B cell (primary cell): ENCODE data around the gene NUAK2. TPM values are rescaled to one million over a fixed set of nuclear protein-coding genes. Genes with fewer than 3 reads are reported as not detected.

Experiments used
- ATAC-seq: fragments of 200-7000 bp; cut with Tn5 transposase; one replicate; pipeline ENCODE4 v1.10.0; 2021; ENCODE audit warnings: low read depth, mild to moderate bottlenecking, moderate number of reproducible peaks, moderate library complexity
- CTCF ChIA-PET: fragments of 350-600 bp; sonication (Branson Sonifier 250); formaldehyde crosslinking; loops from one replicate; lab custom pipeline; 2021; ENCODE audit warnings: antibody characterized with exemption, inconsistent platforms; lab: Charles Lee
- POLR2A ChIA-PET: fragments of 350-600 bp; sonication (Branson Sonifier 250); formaldehyde crosslinking; loops from one replicate; lab custom pipeline; 2021; ENCODE audit warnings: antibody characterized with exemption; lab: Charles Lee
- DNase-seq: peaks from one replicate; pipeline ENCODE4 v3.0.0; 2013
- H2AFZ ChIP-seq: 2 replicates; pipeline ENCODE4 v1.6.1; 2012; ENCODE audit warnings: mild to moderate bottlenecking, low read depth, low read length; ENCODE audit not compliant: insufficient read depth, poor library complexity, severe bottlenecking
- H3K27ac ChIP-seq, 2 donors: 1 replicate in 1 of 2; 2 replicates in 1 of 2; pipeline ENCODE4 v1.5.1; 2012 to 2013; ENCODE audit warnings: low read length in 2 of 2, mild to moderate bottlenecking in 2 of 2, moderate library complexity in 1 of 2
- H3K27me3 ChIP-seq, 4 experiments: fragments of 200-600 bp in 1 of 4; sonication (generic) in 1 of 4; replicated peaks in 1 of 4; 1 replicate in 2 of 4; 2 replicates in 2 of 4; pipeline versions ENCODE4 v1.6.1 to v1.7.0; 2013 to 2016; ENCODE audit warnings: low read length in 3 of 4, mild to moderate bottlenecking in 2 of 4, mixed read lengths in 1 of 4, moderate library complexity in 1 of 4; ENCODE audit not compliant: insufficient read depth in 4 of 4, control insufficient read depth in 3 of 4; ENCODE audit errors: control extremely low read depth in 1 of 4
- H3K36me3 ChIP-seq, 2 experiments: replicated peaks in 1 of 2; 1 replicate in 1 of 2; 2 replicates in 1 of 2; pipeline versions ENCODE4 v1.6.1 to v1.7.1; 2013; ENCODE audit warnings: low read length in 1 of 2; ENCODE audit not compliant: insufficient read depth in 2 of 2, control insufficient read depth in 1 of 2; ENCODE audit errors: control extremely low read depth in 1 of 2, extremely low read depth in 1 of 2
- H3K4me1 ChIP-seq, 2 donors: fragments of 200-600 bp in 1 of 2; sonication (generic) in 1 of 2; 1 replicate in 1 of 2; 2 replicates in 1 of 2; pipeline versions ENCODE4 v1.5.1 to v1.6.1; 2013 to 2017; ENCODE audit warnings: low read length in 2 of 2; ENCODE audit not compliant: control insufficient read depth in 2 of 2, insufficient read depth in 2 of 2
- H3K4me2 ChIP-seq: replicated peaks from 2 replicates; pipeline ENCODE3; 2012; ENCODE audit warnings: mild to moderate bottlenecking, low read depth, low read length; ENCODE audit not compliant: poor library complexity, severe bottlenecking
- H3K4me3 ChIP-seq, 5 experiments: fragments of 200-600 bp in 1 of 5; sonication (generic) in 1 of 5; 1 replicate in 3 of 5; 2 replicates in 2 of 5; pipeline versions ENCODE4 v1.5.1 to v1.7.0; 2011 to 2016; ENCODE audit warnings: low read length in 4 of 5, mild to moderate bottlenecking in 4 of 5, low read depth in 2 of 5, control low read depth in 1 of 5, moderate library complexity in 1 of 5; ENCODE audit not compliant: insufficient read depth in 1 of 5; ENCODE audit errors: control extremely low read depth in 1 of 5, extremely low read depth in 1 of 5
- H3K79me2 ChIP-seq: fragments of 200-600 bp; sonication (generic); one replicate; pipeline ENCODE4 v1.6.0; 2016; ENCODE audit warnings: low read length; ENCODE audit not compliant: control insufficient read depth, insufficient read depth
- H3K9ac ChIP-seq: fragments of 200-600 bp; sonication (generic); 2 replicates; pipeline ENCODE4 v1.6.1; 2017; ENCODE audit warnings: mild to moderate bottlenecking, low read length, moderate library complexity
- H3K9me3 ChIP-seq, 3 donors: one replicate each; pipeline versions ENCODE4 v1.6.1 to v1.7.1; 2013; ENCODE audit warnings: low read length in 2 of 3; ENCODE audit not compliant: control insufficient read depth in 2 of 3, insufficient read depth in 1 of 3; ENCODE audit errors: control extremely low read depth in 1 of 3
- H4K20me1 ChIP-seq: 2 replicates; pipeline ENCODE4 v1.6.0; 2012; ENCODE audit warnings: mild to moderate bottlenecking, low read length; ENCODE audit not compliant: insufficient read depth, control insufficient read depth, poor library complexity, severe bottlenecking
- H3K27ac Mint-ChIP-seq: one replicate; pipeline ENCODE4 v1.8.0; 2021; ENCODE audit warnings: mixed read lengths
- H3K27me3 Mint-ChIP-seq: one replicate; pipeline ENCODE4 v1.8.0; 2021; ENCODE audit warnings: mixed read lengths
- H3K4me1 Mint-ChIP-seq: one replicate; pipeline ENCODE4 v1.8.0; 2021; ENCODE audit warnings: mixed read lengths
- H3K4me3 Mint-ChIP-seq: one replicate; pipeline ENCODE4 v1.8.0; 2021; ENCODE audit warnings: mixed read lengths
- H3K9me3 Mint-ChIP-seq: one replicate; pipeline ENCODE4 v1.8.0; 2022; ENCODE audit warnings: mixed read lengths; ENCODE audit not compliant: insufficient read depth
- EZH2 ChIP-seq: IDR thresholded peaks from 2 replicates; pipeline ENCODE4 v1.6.1; 2012; ENCODE audit warnings: borderline replicate concordance, low read depth, mild to moderate bottlenecking, moderate library complexity, low read length; ENCODE audit not compliant: insufficient read depth, poor library complexity, severe bottlenecking
- WGBS: methylation state at CpG from one replicate; pipeline ENCODE4 v1.1.5; 2013; ENCODE audit warnings: missing lambda C conversion rate; ENCODE audit not compliant: insufficient coverage; 5-methylcytosine and 5-hydroxymethylcytosine counted together
- intact Hi-C: fragments of 100-400 bp; cut with micrococcal nuclease; formaldehyde crosslinking; loops from one replicate; pipeline ENCODE4 v1.10.0; 2022
- polyA plus RNA-seq: library from polyadenylated mRNA; depleted of rRNA; stranded (reverse); fragments of >200 nt; gene quantifications from 2 replicates; pipeline ENCODE4 v1.2.3, GENCODE V29; 2012
- total RNA-seq, 2 donors: library from RNA; stranded (reverse); fragments of 120-200 nt in 1 of 2; gene quantifications; 1 replicate in 1 of 2; 2 replicates in 1 of 2; pipeline versions ENCODE4 v1.2.3 to v1.2.4, GENCODE V29; 2013 to 2022
- TF ChIP-seq, protein P1 (sequence below): fragments of 200-600 bp; IDR thresholded peaks from one replicate; pipeline ENCODE4 v1.8.0; 2022; ENCODE audit warnings: antibody characterized with exemption, mild to moderate bottlenecking

The NUAK2 gene
- total and polyA plus RNA-seq, 2 donors (not counting 1 experiment from before 2014, with no cell fraction given), result 37.9 to 102 TPM

DNA sequence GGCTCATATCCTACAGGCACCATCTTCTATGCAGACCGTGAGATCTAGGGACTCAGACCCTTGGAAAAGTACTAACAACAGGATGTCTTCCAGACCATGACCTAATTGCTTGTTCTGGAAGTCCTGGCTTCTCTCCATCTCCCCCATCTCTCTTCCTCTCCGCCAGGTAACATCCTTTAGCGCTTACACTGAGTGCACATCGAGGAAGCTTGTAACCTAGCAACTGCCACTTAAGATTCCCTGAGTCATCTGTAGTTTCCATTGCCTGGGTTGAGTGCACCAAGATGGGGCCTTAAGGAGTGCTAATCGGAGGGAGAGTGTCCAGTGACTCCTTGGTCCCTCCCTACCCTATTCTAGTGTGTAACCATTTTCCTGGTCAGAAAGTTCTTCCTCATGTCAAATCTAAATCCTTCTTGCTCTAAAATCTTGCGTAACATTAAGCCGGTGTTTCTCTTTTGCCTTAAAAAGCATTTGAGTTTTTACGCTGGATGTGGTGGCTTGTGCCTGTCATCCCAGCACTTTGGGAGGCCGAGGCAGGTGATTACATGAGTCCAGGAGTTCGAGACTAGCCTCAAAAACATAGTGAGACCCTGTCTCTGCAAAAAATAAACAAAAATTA, 25.5 kb upstream of the NUAK2 start:
- no peak overlapping the region for H2AFZ ChIP-seq
- intact Hi-C loops, result no loop called here
- no peak overlapping the region for H3K9ac ChIP-seq
- ChIA-PET POLR2A (no interaction called here), CTCF (interaction anchor here (0.7 to 5.1 kb wide), 6 partner anchors 7 to 177 kb away, joined by 4 to 63 read pairs (median 28); no protein-coding TSS in a partner anchor)
- Mint-ChIP-seq H3K4me1 (peaks cover 62% of the 10 kb centered on the region), H3K27me3 (peaks cover 8% of the 10 kb centered on the region), H3K4me3 (no peak overlapping the region), H3K27ac (no peak overlapping the region), H3K9me3 (no peaks in the 10 kb centered on the region)
- peaks cover 0 to 20% (median 10%) of the 10 kb centered on the region in 4 experiments for H3K27me3 ChIP-seq
- H3K9me3 ChIP-seq, result peaks cover 0 to 16% (median 0%) of the 10 kb centered on the region in 3 donors
- H3K36me3 ChIP-seq, result no peaks in the 10 kb centered on the region
- 85% methylated on average over 8 of the region's 10 CpGs for WGBS
- H3K4me2 ChIP-seq, result no peak overlapping the region
- H4K20me1 ChIP-seq, result no peaks in the 10 kb centered on the region
- ATAC-seq (no peak), DNase-seq (peak; percentile 3)
- peaks cover 51 to 58% of the 10 kb centered on the region in 2 donors for H3K4me1 ChIP-seq
- TF ChIP-seq, protein P1, sequence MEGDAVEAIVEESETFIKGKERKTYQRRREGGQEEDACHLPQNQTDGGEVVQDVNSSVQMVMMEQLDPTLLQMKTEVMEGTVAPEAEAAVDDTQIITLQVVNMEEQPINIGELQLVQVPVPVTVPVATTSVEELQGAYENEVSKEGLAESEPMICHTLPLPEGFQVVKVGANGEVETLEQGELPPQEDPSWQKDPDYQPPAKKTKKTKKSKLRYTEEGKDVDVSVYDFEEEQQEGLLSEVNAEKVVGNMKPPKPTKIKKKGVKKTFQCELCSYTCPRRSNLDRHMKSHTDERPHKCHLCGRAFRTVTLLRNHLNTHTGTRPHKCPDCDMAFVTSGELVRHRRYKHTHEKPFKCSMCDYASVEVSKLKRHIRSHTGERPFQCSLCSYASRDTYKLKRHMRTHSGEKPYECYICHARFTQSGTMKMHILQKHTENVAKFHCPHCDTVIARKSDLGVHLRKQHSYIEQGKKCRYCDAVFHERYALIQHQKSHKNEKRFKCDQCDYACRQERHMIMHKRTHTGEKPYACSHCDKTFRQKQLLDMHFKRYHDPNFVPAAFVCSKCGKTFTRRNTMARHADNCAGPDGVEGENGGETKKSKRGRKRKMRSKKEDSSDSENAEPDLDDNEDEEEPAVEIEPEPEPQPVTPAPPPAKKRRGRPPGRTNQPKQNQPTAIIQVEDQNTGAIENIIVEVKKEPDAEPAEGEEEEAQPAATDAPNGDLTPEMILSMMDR, result no peak
- TF ChIP-seq EZH2, result no peak
- H3K79me2 ChIP-seq, result no peaks in the 10 kb centered on the region
- no peak overlapping the region for H3K27ac ChIP-seq
- H3K4me3 ChIP-seq, result no peak overlapping the region

DNA sequence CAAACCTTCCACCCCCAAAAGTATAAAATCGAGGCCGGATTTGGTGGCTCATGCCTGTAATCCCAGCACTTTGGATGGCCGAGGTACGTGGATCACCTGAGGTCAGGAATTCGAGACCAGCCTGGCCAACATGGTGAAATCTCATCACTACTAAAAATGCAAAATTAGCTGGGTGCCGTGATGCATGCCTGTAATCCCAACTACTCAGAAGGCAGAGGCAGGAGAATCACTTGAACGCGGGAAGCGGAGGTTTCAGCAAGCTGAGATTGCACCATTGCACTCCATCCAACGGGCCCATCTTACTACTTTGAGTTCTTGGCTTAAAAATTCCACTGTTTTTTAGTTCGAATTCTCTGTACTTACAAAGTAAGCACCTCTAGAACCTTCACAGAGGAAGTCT, 24.2 kb upstream of the NUAK2 start:
- no peak overlapping the region for H2AFZ ChIP-seq
- H3K79me2 ChIP-seq, result no peaks in the 10 kb centered on the region
- Mint-ChIP-seq H3K4me1 (peaks cover 59% of the 10 kb centered on the region), H3K27me3 (peaks cover 8% of the 10 kb centered on the region), H3K9me3 (no peaks in the 10 kb centered on the region), H3K4me3 (no peak overlapping the region), H3K27ac (no peak overlapping the region)
- no peak overlapping the region for H3K4me2 ChIP-seq
- no peaks in the 10 kb centered on the region for H3K36me3 ChIP-seq
- H3K4me3 ChIP-seq, result no peak overlapping the region
- CTCF ChIA-PET, result interaction anchor here (0.9 to 2.3 kb wide), 6 partner anchors 9 to 178 kb away, joined by 3 to 15 read pairs (median 4); no protein-coding TSS in a partner anchor
- H3K4me1 ChIP-seq, result peaks cover 49 to 56% of the 10 kb centered on the region in 2 donors
- H3K27me3 ChIP-seq, result peaks cover 0 to 20% (median 10%) of the 10 kb centered on the region in 4 experiments
- DNase-seq (no peak), ATAC-seq (no peak)
- no peak for TF ChIP-seq EZH2
- TF ChIP-seq, protein P1, result no peak
- H3K27ac ChIP-seq, result no peak overlapping the region
- WGBS, result 86% methylated on average over 10 of the region's 11 CpGs
- H3K9me3 ChIP-seq, result peaks cover 0 to 16% (median 0%) of the 10 kb centered on the region in 3 donors
- no peaks in the 10 kb centered on the region for H4K20me1 ChIP-seq
- POLR2A ChIA-PET, result no interaction called here
- intact Hi-C loops, result no loop called here
- no peak overlapping the region for H3K9ac ChIP-seq
